Ishikawa (cell line): ENCODE measurements around the gene GSTT4.

Source experiments
- CREB1 ChIP-seq: IDR thresholded peaks from 2 replicates; pipeline ENCODE4 v1.6.1; 2012; ENCODE audit warnings: low read depth
- EGR1 ChIP-seq: IDR thresholded peaks from 2 replicates; pipeline ENCODE4 v1.6.1; 2012
- EP300 ChIP-seq: IDR thresholded peaks from 2 replicates; pipeline ENCODE4 v1.6.1; 2012; ENCODE audit warnings: borderline replicate concordance
- FOXM1 ChIP-seq: IDR thresholded peaks from 2 replicates; pipeline ENCODE4 v1.6.1; 2012; ENCODE audit warnings: low read depth, borderline replicate concordance
- MAX ChIP-seq: IDR thresholded peaks from 2 replicates; pipeline ENCODE4 v1.6.1; 2012
- NFIC ChIP-seq: IDR thresholded peaks from 2 replicates; pipeline ENCODE4 v1.6.1; 2012
- RAD21 ChIP-seq: IDR thresholded peaks from 2 replicates; pipeline ENCODE4 v1.6.1; 2012; ENCODE audit warnings: low read depth
- REST ChIP-seq: IDR thresholded peaks from 2 replicates; pipeline ENCODE4 v1.6.1; 2012; ENCODE audit warnings: low read depth, mild to moderate bottlenecking
- TAF1 ChIP-seq: IDR thresholded peaks from 2 replicates; pipeline ENCODE4 v1.6.1; 2012; ENCODE audit warnings: low read depth, mild to moderate bottlenecking
- TCF12 ChIP-seq: IDR thresholded peaks from 2 replicates; pipeline ENCODE4 v1.6.1; 2012; ENCODE audit warnings: low read depth
- TEAD4 ChIP-seq: IDR thresholded peaks from 2 replicates; pipeline ENCODE4 v1.6.1; 2012
- USF1 ChIP-seq: IDR thresholded peaks from 2 replicates; pipeline ENCODE4 v1.6.1; 2012
- YY1 ChIP-seq: IDR thresholded peaks from 2 replicates; pipeline ENCODE4 v1.6.1; 2012; ENCODE audit warnings: low read depth
- ZBTB7A ChIP-seq: IDR thresholded peaks from 2 replicates; pipeline ENCODE4 v1.6.1; 2012; ENCODE audit warnings: low read depth

Gene GSTT4

GRCh38 chr22:24033731-24034130 is 28.5 kb upstream of the GSTT4 start:
- TF ChIP-seq EGR1 (no peak), RAD21 (no peak), TCF12 (no peak)

- TF ChIP-seq MAX (no peak), TEAD4 (no peak), TAF1 (no peak), REST (no peak), NFIC (no peak), CREB1 (no peak), YY1 (no peak)
Observed at GRCh38 chr22:24030186-24030702, 25.0 kb upstream of the GSTT4 start.

GRCh38 chr22:24029304-24029703 is 24.1 kb upstream of the GSTT4 start:
- TF ChIP-seq RAD21 (no peak), USF1 (no peak), ZBTB7A (no peak), REST (no peak), FOXM1 (no peak), YY1 (no peak), TCF12 (no peak), EGR1 (no peak), MAX (no peak), TAF1 (no peak), NFIC (no peak), EP300 (no peak)

- TF ChIP-seq YY1 (no peak), RAD21 (no peak), REST (no peak), EGR1 (no peak)
Observed at GRCh38 chr22:24028533-24028932, 23.3 kb upstream of the GSTT4 start.

GRCh38 chr22:24027991-24028390 is 22.7 kb upstream of the GSTT4 start:
- TF ChIP-seq CREB1 (no peak), USF1 (no peak), REST (no peak), TCF12 (no peak), TAF1 (no peak), EGR1 (no peak), MAX (no peak), YY1 (no peak)
